HFF-Myc (cell line): ENCODE data around the gene SNX15.
"Not testable (repeated sequence)": the region's sequence is repeated elsewhere in the genome, so short reads cannot be mapped to it uniquely, and the experiment has no call there.

Source experiments
- DNase-seq: peaks from one replicate; pipeline ENCODE4 v3.0.0-alpha.2; 2011; ENCODE audit warnings: low read depth; ENCODE audit errors: extremely low read depth
- H3K4me3 ChIP-seq: replicated peaks from 2 replicates; pipeline ENCODE4 v1.5.1; 2011; ENCODE audit warnings: low read depth, mild to moderate bottlenecking, control low read depth, low read length
- TF ChIP-seq, protein P1 (sequence below): IDR thresholded peaks from 2 replicates; pipeline ENCODE4 v1.5.1; 2012; ENCODE audit warnings: mild to moderate bottlenecking, low read depth, low read length, control low read depth; ENCODE audit errors: missing control alignments

SNX15 gene

DNA sequence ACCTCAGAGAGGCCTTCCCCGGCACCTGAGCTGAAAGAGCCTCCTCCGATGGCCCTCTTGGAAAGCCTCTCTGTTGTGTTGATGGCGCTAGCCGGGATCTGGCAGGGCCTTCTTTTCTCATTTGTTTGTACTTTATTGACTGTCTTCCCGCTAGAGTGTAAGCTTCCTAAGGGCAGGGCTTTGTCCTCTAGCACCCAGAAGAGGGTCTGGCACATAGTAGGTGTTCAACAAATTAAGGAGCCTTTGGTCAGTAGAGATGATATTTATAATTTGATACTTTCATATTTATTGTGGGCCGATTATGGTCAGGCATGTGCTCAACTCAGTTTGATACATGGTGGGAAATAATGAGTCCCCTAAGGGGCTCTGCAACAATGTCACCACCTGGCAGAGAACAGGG, 9.3 kb upstream of the SNX15 start:
- no peak overlapping the region for H3K4me3 ChIP-seq
- TF ChIP-seq, protein P1, sequence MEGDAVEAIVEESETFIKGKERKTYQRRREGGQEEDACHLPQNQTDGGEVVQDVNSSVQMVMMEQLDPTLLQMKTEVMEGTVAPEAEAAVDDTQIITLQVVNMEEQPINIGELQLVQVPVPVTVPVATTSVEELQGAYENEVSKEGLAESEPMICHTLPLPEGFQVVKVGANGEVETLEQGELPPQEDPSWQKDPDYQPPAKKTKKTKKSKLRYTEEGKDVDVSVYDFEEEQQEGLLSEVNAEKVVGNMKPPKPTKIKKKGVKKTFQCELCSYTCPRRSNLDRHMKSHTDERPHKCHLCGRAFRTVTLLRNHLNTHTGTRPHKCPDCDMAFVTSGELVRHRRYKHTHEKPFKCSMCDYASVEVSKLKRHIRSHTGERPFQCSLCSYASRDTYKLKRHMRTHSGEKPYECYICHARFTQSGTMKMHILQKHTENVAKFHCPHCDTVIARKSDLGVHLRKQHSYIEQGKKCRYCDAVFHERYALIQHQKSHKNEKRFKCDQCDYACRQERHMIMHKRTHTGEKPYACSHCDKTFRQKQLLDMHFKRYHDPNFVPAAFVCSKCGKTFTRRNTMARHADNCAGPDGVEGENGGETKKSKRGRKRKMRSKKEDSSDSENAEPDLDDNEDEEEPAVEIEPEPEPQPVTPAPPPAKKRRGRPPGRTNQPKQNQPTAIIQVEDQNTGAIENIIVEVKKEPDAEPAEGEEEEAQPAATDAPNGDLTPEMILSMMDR, result no peak
- no peak for DNase-seq

DNA sequence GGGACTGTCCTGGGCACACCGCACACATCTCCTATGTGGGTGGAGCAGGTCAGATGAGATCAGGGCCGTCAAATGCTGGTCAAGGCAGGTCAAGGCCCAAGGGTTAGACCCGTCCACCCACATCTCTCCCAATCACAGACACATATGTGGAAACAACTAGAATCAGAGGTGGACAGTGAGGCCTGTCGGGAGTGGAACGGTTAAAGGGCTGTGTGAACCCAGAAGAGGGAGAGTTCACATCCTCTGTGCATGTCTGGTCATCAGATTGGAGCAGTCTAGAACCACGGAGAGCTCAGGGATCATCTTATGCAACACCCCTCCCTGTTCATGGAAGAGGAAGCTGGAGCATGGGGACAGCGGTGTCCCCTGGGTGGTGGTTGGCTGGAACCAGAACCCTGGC, 7.4 kb upstream of the SNX15 start:
- DNase-seq, result no peak
- H3K4me3 ChIP-seq, result no peak overlapping the region
- TF ChIP-seq, protein P1, result no peak

DNA sequence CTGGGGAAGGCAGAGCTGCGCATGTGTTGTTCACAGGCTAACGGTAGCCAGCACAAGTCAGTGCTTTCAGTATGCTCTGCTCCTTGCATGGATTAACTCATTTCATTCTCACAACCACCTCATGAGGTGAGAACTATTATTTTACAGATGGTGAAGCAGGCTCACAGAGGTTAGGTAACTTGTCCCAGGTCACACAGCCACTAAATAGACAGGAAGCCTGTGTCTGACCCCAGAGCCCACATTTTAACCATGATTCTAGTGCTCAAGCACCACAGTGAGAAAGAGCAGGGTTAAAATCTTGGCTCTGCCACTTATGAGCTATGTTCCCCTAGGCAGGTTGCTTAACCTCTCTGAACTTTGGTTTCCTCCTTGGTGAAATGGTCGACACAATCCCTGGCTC, 6.2 kb upstream of the SNX15 start:
- no peak for DNase-seq
- no peak overlapping the region for H3K4me3 ChIP-seq
- TF ChIP-seq, protein P1, result no peak

DNA sequence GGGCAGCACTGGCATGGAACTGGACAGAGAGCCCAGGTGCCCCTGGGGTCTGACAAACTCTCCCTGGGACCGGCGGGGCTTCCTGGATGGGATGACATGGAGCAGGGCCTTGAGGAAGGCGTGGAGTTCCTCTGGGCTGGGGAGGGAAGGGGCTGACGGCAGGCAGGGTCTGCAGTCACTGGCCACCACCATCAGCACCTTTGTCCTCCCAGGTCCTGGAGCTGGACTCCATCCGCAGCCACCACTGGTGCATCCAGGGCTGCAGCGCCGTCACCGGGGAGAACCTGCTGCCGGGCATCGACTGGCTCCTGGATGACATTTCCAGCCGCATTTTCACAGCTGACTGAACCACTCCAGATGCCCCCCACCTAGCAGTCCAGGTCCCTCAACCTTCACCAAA, 5.7 kb upstream of the SNX15 start:
- DNase-seq, result no peak
- TF ChIP-seq, protein P1, result no peak
- no peak overlapping the region for H3K4me3 ChIP-seq

DNA sequence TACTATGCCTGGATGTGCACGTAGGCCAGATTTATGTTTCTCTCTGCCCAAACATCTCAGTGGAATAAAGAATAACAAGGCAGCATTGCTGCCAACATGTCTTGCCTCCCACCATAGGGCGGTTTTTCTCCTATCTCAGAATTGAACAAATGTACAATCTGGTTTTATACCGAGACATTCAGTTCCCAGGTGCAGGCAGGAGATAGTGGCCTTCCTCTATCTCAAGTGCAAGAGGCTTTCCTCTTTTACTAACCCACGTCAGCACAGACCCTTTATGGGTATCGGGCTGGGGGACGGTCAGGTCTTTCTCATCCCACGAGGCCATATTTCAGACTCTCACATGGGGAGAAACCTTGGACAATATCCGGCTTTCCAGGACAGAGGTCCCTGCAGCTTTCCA, 3.7 kb upstream of the SNX15 start:
- H3K4me3 ChIP-seq, DNase-seq: not testable (repeated sequence)

DNA sequence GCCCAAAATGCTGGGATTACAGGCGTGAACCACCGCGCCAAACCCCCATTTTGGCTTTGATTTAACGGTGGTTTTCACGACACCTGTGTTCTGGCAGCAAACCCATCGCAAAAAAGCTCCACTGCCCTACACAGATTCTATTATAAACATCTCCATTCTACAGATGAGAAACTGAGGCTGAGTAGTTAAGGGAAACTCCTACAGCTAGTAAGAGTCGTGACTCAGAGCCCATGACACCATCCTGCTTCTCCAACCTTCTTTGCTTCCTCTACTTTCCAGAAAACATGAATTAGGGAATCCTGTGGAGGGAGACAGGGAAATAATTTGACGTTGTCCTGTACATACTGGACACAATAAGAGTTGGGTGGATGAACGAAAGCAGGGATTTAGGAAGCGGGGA, 429 bp upstream of the SNX15 start:
- TF ChIP-seq, protein P1, result no peak
- DNase-seq, result no peak
- H3K4me3 ChIP-seq, result peak overlapping the region; percentile 53

DNA sequence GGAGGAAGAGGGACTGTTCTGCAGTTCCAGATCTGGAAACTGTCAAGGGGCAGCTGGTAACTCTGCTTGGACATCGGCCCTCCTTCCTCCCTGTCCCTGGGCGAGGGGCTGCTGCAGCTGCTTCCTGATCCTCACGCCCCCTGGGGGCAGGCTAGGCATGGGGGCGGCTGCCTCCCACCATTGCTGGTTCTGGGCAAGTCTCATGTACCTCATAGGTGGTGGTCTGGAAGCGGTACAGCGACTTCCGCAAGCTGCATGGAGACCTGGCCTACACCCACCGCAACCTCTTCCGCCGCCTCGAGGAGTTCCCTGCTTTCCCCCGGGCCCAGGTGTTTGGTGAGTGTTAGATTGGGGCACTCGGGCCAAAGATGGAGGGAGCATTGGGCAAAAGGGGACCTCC, 5.0 kb downstream of the SNX15 start:
- no peak overlapping the region for H3K4me3 ChIP-seq
- TF ChIP-seq, protein P1, result no peak
- no peak for DNase-seq

DNA sequence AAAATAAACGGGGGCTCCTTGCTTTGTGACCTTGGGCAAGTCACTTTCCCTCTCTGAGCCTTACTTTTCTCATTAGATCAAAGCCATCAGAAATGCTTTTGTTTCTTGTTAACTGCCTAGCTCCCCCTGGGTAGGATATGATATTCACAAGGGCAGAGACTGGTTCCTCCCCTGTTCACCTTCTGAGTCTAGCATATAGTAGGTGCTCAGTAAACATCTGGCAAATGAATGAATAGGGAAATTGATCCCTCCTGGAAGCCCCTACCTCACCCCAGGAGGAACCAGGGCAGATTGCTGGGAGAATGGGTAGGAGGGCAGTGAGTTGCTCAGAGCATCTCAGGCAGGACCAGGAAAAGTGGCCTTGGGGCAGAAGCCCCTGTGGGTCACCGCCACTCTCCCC, 7.2 kb downstream of the SNX15 start:
- TF ChIP-seq, protein P1, result no peak
- DNase-seq, result no peak

More for the DNA sequence above, 7.2 kb downstream of the SNX15 start:
- no peak overlapping the region for H3K4me3 ChIP-seq
